HG03457 (cell line): Measurements from ENCODE around the gene PPM1L.

ENCODE experiments used
- ATAC-seq: cut with Tn5 transposase; IDR thresholded peaks from one replicate; pipeline ENCODE4 v1.9.1; 2021; ENCODE audit warnings: moderate number of reproducible peaks; ENCODE audit not compliant: unreplicated experiment

Gene PPM1L

DNA sequence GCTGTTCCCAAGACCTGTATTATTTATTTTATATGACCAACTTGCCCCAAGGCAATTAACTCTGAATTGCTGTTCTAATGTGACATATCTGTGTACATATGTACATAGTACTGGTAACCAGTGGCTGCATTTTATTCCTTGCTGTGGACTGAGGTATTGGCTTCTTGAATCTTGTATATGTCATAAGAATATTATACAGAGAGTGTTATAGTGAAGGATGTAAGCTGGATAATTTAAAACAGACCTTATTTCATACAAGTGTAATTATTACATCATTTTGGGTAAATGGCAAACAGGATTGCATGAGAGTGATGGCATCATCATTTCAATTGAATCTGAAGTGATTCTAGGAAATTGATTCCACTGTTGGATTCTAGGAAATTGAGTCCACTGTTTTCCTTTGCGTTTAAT, 316.2 kb downstream of the PPM1L start:
- ATAC-seq: no peak

DNA sequence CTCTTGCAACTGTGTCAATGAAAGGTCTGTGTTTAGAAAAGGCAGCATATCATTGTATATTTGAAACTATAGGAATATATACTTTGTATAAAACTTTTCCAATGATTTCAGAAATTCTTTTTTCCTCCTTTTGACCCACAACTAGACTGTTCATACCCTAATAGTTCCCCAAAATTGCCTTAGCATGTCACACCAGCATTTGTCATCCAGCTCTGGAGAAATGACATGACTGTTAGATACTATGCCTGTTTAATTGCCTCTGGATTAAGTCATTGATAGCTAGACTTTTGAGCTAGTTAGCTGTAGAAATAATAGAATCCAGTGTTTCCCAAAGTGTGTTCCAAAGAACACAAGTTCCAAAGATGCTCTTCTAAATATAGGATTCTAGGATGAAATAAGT, 316.7 kb downstream of the PPM1L start:
- ATAC-seq: no peak

DNA sequence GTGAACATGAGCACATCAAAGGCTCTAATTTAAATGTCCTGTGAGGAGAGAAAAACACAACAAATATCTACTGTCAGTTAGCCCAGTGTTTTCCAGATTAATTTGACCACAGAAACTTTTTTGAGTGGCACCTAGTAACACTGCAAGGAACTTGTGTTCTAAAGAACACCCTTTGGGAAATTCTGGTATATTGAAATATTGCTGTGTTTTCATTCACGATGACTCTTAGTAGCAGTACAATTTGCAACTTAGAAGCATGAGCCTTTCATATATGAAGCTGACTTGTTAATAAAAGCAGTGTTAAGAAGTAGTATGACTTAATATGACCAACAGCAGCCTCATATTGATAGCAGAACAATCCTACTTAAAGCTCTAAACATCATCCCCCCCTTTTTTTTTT, 317.1 kb downstream of the PPM1L start:
- ATAC-seq: no peak

DNA sequence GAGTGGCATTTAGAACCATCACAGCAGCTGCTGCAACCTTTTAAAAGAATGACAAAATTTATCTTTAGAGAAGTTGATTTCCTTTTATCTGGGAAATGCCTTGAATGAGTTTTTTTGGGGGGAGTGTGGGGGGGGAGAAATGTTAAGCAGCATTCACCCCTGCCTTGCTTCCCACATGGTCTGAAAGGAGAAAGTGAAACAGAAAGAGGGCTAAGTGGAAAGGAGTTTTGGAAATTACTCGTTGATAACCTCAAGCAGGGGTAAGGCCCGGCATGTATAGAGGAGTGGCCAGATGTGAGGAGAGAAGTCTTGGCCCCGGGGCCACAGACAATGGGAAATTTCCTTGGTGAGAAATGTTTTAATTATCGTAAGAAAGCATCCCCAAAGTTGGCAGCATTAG, 325.6 kb downstream of the PPM1L start:
- ATAC-seq: peak; percentile 76

DNA sequence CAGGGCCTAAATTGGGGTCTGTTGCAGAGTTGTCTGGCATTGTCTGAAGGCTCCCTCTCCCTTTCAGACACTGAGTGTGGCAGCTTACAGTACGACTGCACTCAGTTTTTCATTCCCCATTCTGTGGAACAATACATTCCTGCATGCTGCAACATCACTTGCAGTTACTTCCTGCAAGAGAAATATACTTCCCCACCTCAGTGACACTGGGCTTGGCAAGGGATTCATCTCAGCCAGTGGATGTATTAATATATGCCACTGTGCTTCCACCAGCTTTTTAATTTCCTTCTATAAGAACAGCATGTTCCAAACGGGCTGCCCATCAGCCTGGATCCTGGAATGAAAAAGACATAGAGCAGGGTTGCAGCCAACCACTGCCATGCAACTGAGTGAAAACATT, 326.0 kb downstream of the PPM1L start:
- no peak for ATAC-seq

DNA sequence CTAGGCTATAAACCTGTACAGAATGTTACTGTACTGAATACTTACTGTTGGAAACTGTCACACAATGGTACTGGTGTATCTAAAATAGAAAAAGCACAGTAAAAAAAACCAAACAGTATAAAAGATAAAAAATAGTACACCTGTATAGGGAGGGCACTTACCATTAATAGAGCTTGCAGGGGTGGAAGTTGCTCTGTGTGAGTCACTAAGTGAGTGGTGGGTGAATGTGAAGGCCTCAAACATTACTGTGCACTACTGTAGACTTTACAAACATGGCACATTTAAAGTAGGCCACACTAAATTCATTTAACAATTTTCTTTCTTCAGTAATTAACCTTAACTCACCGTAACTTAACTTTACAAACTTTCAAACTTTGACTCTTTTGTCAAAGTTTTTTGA, 327.1 kb downstream of the PPM1L start:
- no peak for ATAC-seq

DNA sequence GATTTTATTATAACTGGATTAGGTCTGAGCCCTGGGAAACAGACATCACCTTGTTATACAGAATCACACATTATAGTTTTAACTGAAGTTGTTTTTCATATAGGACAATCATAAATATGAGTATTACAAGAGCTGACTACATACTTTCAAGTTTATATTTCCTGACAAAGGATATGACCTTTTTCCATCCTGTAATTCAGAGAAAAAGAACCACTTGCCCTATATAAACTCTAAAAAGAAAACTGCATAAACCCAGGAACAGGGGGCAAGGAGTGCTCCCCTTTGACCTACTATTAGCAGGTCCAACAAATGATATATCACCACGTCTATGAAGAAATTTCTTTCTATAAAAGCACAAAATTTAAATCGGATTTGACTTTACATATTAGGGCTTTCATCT, 328.2 kb downstream of the PPM1L start:
- no peak for ATAC-seq

DNA sequence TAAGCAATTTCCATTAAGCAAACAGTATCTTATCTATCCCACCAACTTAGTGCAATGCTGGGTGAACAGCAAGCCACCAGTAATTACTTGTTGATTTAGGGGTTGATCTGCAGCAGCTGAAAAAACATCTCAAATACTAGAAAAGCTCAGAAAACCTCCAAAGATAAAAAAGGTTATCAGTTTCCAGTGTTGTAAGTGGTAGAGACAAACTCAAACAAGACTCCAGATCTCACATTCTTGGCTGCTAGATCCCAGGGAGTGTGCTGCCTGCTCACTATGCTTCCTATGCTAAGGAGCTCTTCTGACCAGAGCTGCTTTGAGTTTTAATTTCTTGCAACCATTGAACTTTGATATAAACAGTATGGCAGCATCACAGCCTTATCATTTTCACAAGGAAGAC, 337.9 kb downstream of the PPM1L start:
- no peak for ATAC-seq

DNA sequence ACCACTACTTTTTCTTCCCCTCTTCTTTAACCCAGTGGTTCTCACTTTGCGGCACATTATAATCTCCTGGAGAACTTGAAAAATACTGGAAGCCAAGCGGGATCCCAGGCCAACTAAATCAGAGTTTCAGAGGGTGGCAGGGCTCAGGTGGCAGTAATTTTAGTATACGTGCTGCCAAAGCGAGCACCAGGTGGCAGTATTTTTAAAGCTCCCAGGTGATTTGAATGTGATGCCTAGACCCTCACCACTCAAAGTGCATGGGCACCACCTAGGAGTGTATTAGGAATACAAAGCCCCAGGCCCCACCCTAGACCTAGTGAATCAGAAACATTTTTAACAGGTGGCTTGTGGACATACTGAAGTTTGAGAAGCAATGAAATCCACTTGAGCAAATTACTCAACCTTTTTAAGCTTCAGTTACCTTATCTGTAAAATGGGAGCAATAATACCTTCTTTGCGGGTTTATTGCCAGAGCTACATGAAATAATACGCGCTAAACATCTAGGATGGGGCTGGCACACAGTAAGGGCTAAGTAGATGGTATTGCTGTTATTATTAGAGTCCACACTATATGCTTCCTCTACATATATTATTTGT, 340.8 kb downstream of the PPM1L start:
- no peak for ATAC-seq

DNA sequence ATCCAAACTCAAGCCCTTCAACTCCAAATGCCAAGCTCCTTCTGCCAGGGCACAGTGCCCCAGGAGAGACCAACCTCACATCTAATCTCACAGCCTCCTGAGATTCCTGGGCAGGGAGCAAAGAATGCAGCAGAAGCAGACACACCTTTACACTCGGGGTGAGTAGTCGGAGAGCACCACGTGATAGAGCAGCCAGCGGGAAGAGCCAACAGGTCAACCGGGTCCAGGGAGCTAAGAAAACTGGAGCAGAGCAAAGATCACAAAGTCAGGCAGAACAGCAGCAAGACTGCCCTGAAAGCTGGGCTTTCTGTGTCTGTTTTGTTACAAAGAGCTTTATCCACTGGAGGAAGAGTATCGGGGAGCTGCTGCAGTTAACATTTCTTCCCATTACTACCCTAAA, 345.0 kb downstream of the PPM1L start:
- ATAC-seq: no peak

DNA sequence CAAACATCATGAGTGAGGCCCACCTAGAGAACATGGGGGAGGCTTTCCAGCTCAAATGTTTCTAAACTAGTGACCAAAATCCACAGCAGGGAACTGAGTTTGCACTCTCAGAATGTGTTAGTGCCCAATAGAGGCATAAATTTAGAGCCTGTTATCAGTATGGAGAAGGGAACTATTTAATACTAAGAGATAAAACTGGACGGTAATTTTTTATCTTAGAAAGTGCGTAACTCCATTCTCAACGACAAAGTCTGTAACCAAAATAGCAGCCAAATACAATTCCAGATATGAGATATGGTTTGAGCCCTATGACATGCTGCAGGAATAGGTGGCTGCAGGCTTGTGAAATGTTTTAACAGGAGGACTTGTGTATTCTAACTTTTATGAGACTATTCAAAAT, 345.6 kb downstream of the PPM1L start:
- ATAC-seq: no peak

DNA sequence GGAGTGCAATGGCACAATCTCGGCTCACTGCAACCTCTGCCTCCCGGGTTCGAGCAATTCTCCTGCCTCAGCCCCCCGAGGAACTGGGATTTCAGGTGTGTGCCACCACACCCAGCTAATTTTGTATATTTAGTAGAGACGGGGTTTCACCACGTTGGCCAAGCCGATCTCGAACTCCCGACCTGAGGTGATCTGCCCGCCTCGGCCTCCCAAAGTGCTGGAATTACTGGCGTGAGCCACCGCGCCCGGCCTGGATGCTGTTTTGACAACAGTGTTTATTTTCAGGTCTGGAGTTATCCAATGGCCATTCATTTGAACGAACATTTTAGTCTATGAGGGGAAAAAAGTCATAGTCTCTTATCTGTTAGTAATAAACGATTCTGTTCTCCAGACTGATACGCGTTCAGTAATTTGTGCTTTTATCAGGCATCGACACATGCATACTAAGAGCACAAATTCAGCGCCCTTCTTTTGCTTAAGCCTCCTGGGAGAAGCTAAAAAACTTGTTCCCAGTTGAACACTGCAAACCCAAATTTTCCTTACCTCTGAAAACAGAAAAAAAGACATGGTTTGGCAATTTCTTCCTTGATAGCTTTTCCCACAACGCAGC, 347.9 kb downstream of the PPM1L start:
- no peak for ATAC-seq

DNA sequence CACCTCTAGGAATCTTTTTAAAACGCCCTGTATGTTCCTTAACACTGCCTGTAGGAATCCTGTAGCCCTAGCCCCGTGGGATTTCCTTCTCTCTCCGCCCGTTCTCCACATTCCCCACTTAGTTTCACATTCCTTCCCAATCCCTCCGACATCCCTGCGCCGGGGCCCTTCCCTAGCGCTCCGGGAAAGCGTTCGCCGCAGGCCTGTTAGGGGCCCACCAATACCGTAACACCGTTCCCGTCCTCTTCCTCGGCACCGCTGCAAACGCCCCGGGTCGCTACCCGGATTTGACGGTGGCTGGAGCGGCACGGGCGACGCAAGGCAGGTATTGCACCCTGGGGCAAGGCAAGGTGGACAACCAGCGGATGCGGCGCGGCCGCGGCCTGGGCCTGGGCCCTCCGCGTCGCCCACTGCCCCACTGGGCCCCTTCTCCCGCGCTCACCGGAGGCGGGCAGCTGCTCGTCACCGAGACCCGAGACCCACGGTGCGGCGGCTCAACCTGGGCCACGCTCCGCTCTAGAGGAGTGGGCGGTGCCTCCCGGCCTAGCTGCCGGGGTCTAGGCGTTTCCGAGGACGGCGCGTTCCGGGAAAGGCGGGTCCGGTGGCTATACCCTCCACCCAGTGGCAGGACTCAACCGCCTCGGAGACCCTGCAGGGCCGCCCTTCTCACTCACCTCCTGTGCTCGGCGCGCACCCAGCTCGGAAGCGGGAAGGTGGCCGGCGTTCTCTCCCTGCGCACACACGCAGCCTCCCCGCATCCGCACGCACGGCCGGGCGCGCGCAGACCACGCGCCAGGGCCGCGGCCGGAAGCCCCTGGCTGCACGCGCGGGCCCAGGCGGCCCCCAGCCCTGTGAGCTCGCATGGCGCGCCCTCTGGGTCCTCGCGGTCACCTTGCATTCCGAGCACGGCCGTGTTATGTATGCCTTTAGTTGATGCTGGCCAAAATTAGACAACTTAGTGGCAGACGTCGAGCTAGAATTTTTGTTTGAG, 348.8 kb downstream of the PPM1L start, which contains the start of gene B3GALNT1:
B3GALNT1 (minus strand) TSS at position 789 of the 991 bp plus-strand sequence. CDS start 18,595 bp downstream, outside the sequence.
- peak; percentile 75 for ATAC-seq

DNA sequence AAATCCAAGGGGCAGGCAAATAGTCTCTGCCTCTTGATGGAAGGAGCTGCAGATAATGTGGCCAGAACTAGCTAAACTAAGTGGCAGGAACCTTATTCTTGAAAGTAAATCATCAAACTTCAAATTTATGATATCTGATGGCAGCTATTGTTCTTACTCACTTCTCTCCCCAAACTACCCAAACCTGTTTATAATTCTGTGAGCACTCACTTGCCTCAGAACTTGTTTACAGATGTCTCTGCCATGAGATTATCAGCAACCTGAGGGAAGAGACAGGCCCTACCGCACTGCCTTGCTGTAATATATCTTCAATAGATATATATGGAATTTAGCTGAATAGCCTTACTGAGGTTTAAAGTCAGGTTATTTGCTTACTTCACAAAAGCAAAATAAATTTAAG, 351.3 kb downstream of the PPM1L start:
- no peak for ATAC-seq

DNA sequence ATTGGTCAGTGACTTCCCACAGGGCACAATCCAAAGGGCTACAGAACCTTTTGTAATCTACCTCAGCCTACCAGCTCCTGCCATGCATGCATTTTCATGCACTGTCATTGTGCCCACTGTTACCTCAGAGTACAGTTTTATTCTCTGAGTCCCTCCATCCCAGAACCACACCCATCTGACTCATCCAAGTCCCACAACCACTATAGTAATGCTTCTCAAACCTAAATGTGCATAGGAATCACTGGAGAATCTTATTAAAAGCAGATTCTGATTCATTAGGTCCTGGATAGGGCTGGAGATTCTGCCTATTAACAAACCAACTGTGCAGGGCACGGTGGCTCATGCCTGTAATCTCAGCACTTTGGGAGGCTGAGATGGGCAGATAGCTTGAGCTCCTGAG, 352.8 kb downstream of the PPM1L start:
- no peak for ATAC-seq

DNA sequence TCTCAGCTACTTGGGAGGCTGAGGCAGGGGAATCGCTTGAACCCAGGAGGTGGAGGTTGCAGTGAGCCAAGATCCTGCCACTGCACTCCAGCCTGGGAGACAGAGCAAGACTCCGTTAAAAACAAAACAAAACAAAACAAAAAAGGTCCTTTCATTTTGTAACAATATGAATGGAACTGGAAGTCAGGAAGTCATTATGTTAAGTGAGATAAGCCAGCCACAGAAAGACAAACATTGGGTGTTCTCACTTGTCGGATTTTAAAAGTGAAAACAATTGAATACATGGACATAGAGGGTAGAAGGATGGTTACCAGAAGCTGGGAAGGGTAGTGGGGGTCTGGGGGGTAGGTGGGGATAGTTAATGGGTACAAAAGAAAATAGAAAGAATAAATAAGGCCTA, 361.6 kb downstream of the PPM1L start:
- no peak for ATAC-seq

DNA sequence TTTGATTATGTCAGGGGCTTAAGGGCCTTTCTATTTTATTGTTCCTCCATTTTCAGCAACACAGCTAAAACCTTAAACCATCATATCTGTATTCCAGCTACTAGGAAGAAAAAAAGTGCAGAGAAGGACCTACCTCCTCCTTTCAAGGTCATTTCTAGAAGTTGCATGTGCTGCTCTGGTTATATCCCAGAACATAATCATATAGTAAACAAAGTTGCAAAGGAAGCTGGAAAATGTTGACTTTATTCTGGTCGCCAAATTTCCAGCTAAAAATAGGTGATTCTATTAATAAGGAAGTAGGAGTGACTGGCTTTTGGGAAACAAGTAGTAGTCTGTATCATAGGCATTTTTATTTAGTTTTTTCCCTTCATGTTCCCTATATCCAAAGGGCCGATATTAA, 370.5 kb downstream of the PPM1L start:
- no peak for ATAC-seq
